GM19193 (cell line): ENCODE measurements around the gene FGD3.

Experiments used
- POLR2A ChIP-seq: IDR thresholded peaks from 4 replicates; pipeline ENCODE4 v1.6.1; 2011; ENCODE audit not compliant: insufficient read depth, insufficient read length; ENCODE audit errors: extremely low read depth

Gene FGD3

DNA sequence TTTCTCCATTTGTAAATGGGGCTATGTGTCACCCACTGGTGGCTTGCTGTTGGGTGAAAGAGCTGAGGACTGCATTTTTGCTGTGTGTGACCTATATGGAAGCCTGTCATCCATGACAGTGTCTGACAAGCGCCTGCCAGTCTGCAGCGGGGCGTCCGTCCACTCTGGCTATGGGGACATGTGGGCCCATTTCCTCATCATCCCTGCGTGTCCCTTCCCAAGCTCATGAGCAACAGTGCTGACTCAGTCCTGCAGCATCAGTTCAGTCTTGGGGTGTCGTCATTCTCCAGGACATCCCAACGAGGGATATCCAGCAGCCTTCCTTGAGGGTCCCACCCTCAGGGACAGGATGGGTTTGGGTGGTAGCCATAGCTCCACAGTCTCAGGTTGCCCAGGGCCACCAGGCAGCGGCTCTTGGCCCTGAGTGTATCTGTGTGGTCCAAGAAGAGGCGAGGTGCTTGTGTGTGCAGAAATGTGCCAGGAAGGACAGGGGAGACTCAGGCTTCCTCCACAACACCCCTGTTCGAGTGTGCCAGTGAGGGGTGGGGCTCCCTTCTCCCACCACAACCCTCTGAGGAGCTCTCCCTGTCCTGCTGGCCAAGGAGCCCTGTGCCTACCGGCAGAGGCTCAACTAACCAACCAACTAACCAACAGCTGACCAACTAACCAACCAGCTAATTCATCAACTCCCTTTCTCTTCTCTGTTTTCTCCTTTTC is 2.1 kb downstream of the FGD3 start:
- TF ChIP-seq POLR2A: no peak

DNA sequence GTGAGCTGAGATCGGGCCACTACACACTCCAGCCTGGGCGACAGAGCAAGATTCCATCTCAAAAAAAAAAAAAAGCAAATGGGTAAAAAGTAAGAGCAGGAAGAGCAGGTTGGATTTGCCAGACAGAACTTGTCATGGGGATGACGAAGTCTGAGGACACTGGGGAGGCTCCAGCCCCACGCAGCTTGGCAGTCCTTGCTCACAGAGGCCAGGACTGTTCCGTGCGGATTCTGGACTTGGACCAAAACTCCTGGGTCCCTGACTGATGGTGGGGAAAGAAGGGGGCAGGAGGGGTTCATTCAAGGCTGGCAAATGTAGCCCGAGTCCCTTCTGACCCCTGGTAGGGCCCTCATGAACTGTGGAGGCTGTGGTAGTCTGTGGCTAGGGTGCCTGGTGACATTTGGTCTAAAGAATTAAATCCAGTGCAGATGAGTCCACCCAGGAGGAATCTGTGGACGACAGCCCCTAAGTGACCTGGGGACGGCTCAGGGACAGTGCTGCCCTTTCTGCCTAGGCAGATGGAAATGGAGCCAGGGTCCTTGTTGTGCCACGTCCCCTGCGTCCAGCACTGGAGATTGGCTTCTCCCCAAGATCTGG is 3.1 kb downstream of the FGD3 start:
- TF ChIP-seq POLR2A: no peak

- TF ChIP-seq POLR2A: no peak
Observed at GRCh38 chr9:92952906-92953610, 5.7 kb downstream of the FGD3 start.

- no peak for TF ChIP-seq POLR2A
Observed at GRCh38 chr9:92954049-92954861, 6.9 kb downstream of the FGD3 start.

GRCh38 chr9:92954886-92955285 is 7.6 kb downstream of the FGD3 start:
- TF ChIP-seq POLR2A: no peak

GRCh38 chr9:92960561-92961290 is 13.4 kb downstream of the FGD3 start:
- TF ChIP-seq POLR2A: no peak

- TF ChIP-seq POLR2A: no peak
Observed at GRCh38 chr9:92961627-92962302, 14.4 kb downstream of the FGD3 start.

- no peak for TF ChIP-seq POLR2A
Observed at GRCh38 chr9:92962303-92962649, 15.0 kb downstream of the FGD3 start.

DNA sequence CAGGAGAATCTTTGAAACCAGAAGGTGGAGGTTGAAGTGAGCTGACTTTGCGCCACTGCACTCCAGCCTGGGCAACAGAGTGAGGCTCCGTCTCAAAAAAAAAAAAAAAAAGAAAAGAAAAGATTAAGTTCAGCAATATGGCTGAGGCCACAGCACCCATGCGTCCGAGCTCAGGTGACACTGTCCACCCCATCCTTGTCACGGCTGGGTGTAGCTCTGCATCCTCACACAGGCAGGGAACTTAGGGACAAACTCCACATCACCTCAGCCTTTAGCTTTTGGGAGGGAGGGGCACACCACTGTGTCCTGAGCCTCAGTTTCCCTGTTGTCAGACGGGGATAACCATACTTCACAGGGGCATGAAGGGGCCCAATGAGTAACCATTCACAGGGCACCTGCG is 15.5 kb downstream of the FGD3 start:
- no peak for TF ChIP-seq POLR2A

- peak; percentile 66 for TF ChIP-seq POLR2A
Observed at GRCh38 chr9:92963831-92964606, 16.7 kb downstream of the FGD3 start.

DNA sequence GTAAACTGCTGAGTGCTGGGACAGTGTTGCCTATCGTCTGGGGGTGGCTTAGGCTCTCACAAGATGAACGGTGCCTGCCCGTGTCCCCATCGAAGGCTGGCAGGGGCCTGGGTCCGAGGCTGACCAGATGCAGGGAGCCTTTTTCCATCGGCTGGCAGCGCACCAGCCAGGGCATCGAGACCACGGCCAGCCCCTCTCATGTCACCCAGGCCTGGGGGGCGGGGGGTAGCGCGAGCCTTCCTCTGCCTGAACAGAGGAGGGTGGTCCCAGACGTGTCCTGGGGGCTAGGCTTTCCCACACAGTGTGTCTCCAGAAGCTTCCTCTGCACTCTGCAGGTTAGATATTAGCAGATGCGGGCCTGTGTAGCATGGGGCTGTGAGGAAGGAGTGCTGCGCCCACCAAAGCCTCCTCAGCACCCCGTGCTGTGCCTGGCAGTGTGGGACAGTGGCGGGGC is 17.3 kb downstream of the FGD3 start:
- TF ChIP-seq POLR2A: no peak

DNA sequence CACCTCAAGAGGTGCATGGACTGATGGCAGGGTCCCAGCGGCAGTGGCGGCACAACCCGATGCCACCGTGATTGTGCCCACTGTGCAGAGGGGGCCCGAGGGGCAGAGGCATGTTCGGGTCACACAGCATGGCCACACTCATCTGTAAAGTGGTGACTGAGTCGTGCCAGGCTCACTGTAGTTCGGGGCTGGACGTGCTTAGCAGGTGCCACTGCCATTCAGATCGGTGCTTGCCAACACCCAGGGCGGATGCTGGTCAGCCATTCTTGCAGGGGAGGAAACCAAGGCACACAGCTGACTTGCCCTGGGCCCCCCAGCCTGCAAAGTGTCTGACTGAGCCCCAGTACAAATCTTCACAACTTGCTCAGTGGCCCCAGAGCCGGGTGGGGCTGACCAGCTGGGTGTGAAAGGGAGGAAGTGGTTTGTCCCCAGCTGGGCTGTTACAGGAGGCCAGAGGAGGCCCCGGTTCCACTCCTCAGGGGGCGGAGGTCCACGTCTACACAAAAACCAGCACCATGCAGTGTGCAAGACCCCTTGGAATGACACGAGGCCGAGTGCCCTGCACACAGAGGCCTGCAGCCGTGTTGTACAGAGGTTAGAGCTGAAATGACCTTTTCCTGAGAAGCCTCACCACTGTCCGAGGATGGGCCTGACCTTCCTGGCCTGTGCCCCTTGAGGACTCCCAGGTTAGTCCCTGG is 17.9 kb downstream of the FGD3 start:
- TF ChIP-seq POLR2A: peak; percentile 37
